Neural cell (in vitro differentiated cells): ENCODE results near the gene LDB2. TPM values are rescaled to one million over a fixed set of nuclear protein-coding genes. Genes with fewer than 3 reads are reported as not detected.

Experiments used
- H2AFZ ChIP-seq: fragments of 200-600, 300-800 bp; sonication (generic), shearing (Covaris generic); 2 replicates; pipeline ENCODE4 v1.6.0; 2014; ENCODE audit warnings: low read depth, mild to moderate bottlenecking, antibody characterized with exemption, low read length, moderate library complexity
- H3F3A ChIP-seq: fragments of 200-600 bp; shearing (Covaris generic); 2 replicates; pipeline ENCODE4 v1.6.1; 2016; ENCODE audit warnings: mild to moderate bottlenecking, moderate library complexity, mixed read lengths, antibody characterized with exemption, low read length; ENCODE audit not compliant: insufficient read depth, poor library complexity, severe bottlenecking
- H3K27ac ChIP-seq: fragments of 200-600, 300-800 bp; sonication (generic), shearing (Covaris generic); 2 replicates; pipeline ENCODE4 v1.5.1; 2014; ENCODE audit warnings: mild to moderate bottlenecking, low read length, moderate library complexity
- H3K27me3 ChIP-seq: fragments of 300-800, 200-600 bp; sonication (generic), shearing (Covaris generic); 2 replicates; pipeline ENCODE4 v1.6.0; 2014; ENCODE audit warnings: mild to moderate bottlenecking, low read depth, low read length, moderate library complexity; ENCODE audit not compliant: insufficient read depth
- H3K36me3 ChIP-seq: fragments of 300-800, 200-600 bp; sonication (generic), shearing (Covaris generic); 2 replicates; pipeline ENCODE4 v1.5.1; 2014; ENCODE audit warnings: mild to moderate bottlenecking, antibody characterized with exemption, low read length, moderate library complexity; ENCODE audit not compliant: insufficient read depth
- H3K4me2 ChIP-seq: fragments of 300-800, 200-600 bp; sonication (generic), shearing (Covaris generic); 2 replicates; pipeline ENCODE4 v1.6.0; 2014; ENCODE audit warnings: mild to moderate bottlenecking, low read length
- H3K4me3 ChIP-seq: fragments of 300-800, 200-600 bp; sonication (generic), shearing (Covaris generic); 2 replicates; pipeline ENCODE4 v1.5.1; 2014; ENCODE audit warnings: mild to moderate bottlenecking, low read length, moderate library complexity
- H3K79me2 ChIP-seq: fragments of 200-600 bp; shearing (Covaris generic); replicated peaks from 2 replicates; pipeline ENCODE4 v1.6.0; 2014; ENCODE audit warnings: mild to moderate bottlenecking, low read length, moderate library complexity; ENCODE audit not compliant: insufficient read depth
- H3K9ac ChIP-seq: fragments of 300-800, 200-600 bp; sonication (generic), shearing (Covaris generic); 2 replicates; pipeline ENCODE4 v1.6.1; 2016; ENCODE audit warnings: mild to moderate bottlenecking, low read length, mixed read lengths
- H3K9me2 ChIP-seq: fragments of 200-600 bp; shearing (Covaris generic); 2 replicates; pipeline ENCODE4 v1.6.1; 2016; ENCODE audit warnings: mild to moderate bottlenecking, low read length, mixed read lengths; ENCODE audit not compliant: insufficient read depth
- H3K9me3 ChIP-seq: fragments of 200-600, 300-800 bp; sonication (generic), shearing (Covaris generic); 2 replicates; pipeline ENCODE4 v1.6.1; 2016; ENCODE audit warnings: mild to moderate bottlenecking, mixed run types, low read length, moderate library complexity, mixed read lengths
- H4K20me1 ChIP-seq: fragments of 200-600 bp; shearing (Covaris generic); 2 replicates; pipeline ENCODE4 v1.6.1; 2016; ENCODE audit warnings: mild to moderate bottlenecking, mixed run types; ENCODE audit not compliant: insufficient read depth
- CTCF ChIP-seq: fragments of 450-650 bp; IDR thresholded peaks from 2 replicates; pipeline ENCODE4 v1.5.1; 2014; ENCODE audit warnings: antibody characterized with exemption, mild to moderate bottlenecking, moderate library complexity; ENCODE audit not compliant: poor library complexity, severe bottlenecking
- EP300 ChIP-seq: fragments of 450-650 bp; conservative IDR thresholded peaks from 2 replicates; pipeline ENCODE4 v1.6.1; 2014; ENCODE audit warnings: antibody characterized with exemption, mild to moderate bottlenecking, moderate library complexity; ENCODE audit not compliant: poor library complexity, severe bottlenecking
- EZH2 ChIP-seq: fragments of 200-600, 300-800 bp; shearing (Covaris generic), sonication (generic); IDR thresholded peaks from 2 replicates; pipeline ENCODE4 v1.6.1; 2014; ENCODE audit warnings: antibody characterized with exemption, low read length, borderline replicate concordance, mild to moderate bottlenecking; ENCODE audit not compliant: insufficient read depth, poor library complexity, severe bottlenecking
- MXI1 ChIP-seq: fragments of 450-650 bp; conservative IDR thresholded peaks from 2 replicates; pipeline ENCODE4 v1.6.1; 2014; ENCODE audit warnings: antibody characterized with exemption, mild to moderate bottlenecking; ENCODE audit not compliant: poor library complexity, severe bottlenecking
- POLR2AphosphoS5 ChIP-seq: IDR thresholded peaks from 2 replicates; pipeline ENCODE4 v1.6.1; 2012
- RAD21 ChIP-seq: fragments of 450-650 bp; conservative IDR thresholded peaks from 2 replicates; pipeline ENCODE4 v1.6.1; 2014; ENCODE audit warnings: antibody characterized with exemption, mild to moderate bottlenecking, moderate library complexity
- REST ChIP-seq: IDR thresholded peaks from 2 replicates; pipeline ENCODE4 v1.6.1; 2012; ENCODE audit warnings: borderline replicate concordance
- SMC3 ChIP-seq: fragments of 450-650 bp; conservative IDR thresholded peaks from 2 replicates; pipeline ENCODE4 v1.6.1; 2014; ENCODE audit warnings: antibody characterized with exemption, mild to moderate bottlenecking, moderate library complexity; ENCODE audit not compliant: poor library complexity
- TAF1 ChIP-seq: IDR thresholded peaks from 2 replicates; pipeline ENCODE4 v1.6.1; 2012; ENCODE audit warnings: low read depth
- polyA plus RNA-seq: library from polyadenylated mRNA; depleted of rRNA; stranded (reverse); fragments of >200 nt; gene quantifications from 2 replicates; pipeline ENCODE4 v1.2.3, GENCODE V29; 2014

Gene LDB2
- polyA plus RNA-seq, 1 donor from 2014 or later, result 58.9 TPM

- no peak overlapping the region for H2AFZ ChIP-seq
- H3K4me2 ChIP-seq, result no peak overlapping the region
- TF ChIP-seq RAD21 (no peak), EP300 (no peak), EZH2 (no peak), SMC3 (no peak), POLR2AphosphoS5 (no peak), CTCF (no peak), MXI1 (no peak), TAF1 (no peak), REST (no peak)
- H3K9me2 ChIP-seq, result no peaks in the 10 kb centered on the region
- H3K79me2 ChIP-seq, result no peaks in the 10 kb centered on the region
- H3K9me3 ChIP-seq, result no peaks in the 10 kb centered on the region
- H3K4me3 ChIP-seq, result no peak overlapping the region
- no peaks in the 10 kb centered on the region for H4K20me1 ChIP-seq
- no peak overlapping the region for H3K9ac ChIP-seq
- no peaks in the 10 kb centered on the region for H3F3A ChIP-seq
- H3K27ac ChIP-seq, result no peak overlapping the region
- H3K36me3 ChIP-seq, result no peaks in the 10 kb centered on the region
- H3K27me3 ChIP-seq, result no peaks in the 10 kb centered on the region
Measured at GRCh38 chr4:16801356-16801755, 97.1 kb downstream of the LDB2 start.

GRCh38 chr4:16794816-16795445 is 103.5 kb downstream of the LDB2 start:
- no peak overlapping the region for H2AFZ ChIP-seq
- no peaks in the 10 kb centered on the region for H3K9me3 ChIP-seq
- no peak overlapping the region for H3K27ac ChIP-seq
- no peak overlapping the region for H3K4me2 ChIP-seq
- TF ChIP-seq MXI1, result no peak
- no peak for TF ChIP-seq EP300
- TF ChIP-seq SMC3, result peak; percentile 46
- peak; percentile 43 for TF ChIP-seq RAD21
- TF ChIP-seq CTCF, result peak; percentile 56
- TF ChIP-seq EZH2, result no peak
- no peak for TF ChIP-seq REST
- no peaks in the 10 kb centered on the region for H3F3A ChIP-seq
- H3K79me2 ChIP-seq, result no peaks in the 10 kb centered on the region
- no peaks in the 10 kb centered on the region for H3K9me2 ChIP-seq
- H3K9ac ChIP-seq, result no peak overlapping the region
- no peak overlapping the region for H3K4me3 ChIP-seq
- no peaks in the 10 kb centered on the region for H3K36me3 ChIP-seq
- H4K20me1 ChIP-seq, result no peaks in the 10 kb centered on the region
- no peaks in the 10 kb centered on the region for H3K27me3 ChIP-seq
